OCI-LY3 (cell line): ENCODE data around the gene CYP4X1.
"Not testable (repeated sequence)": the region's sequence is repeated elsewhere in the genome, so short reads cannot be mapped to it uniquely, and the experiment has no call there.

Experiments
- CTCF ChIP-seq: fragments of 200-600, 300-600 bp; sonication (generic); IDR thresholded peaks from 2 replicates; pipeline ENCODE4 v1.5.1; 2014; ENCODE audit warnings: antibody characterized with exemption, low read length, low read depth
- EZH2phosphoT487 ChIP-seq: fragments of 200-600 bp; shearing (Covaris generic); IDR thresholded peaks from 2 replicates; pipeline ENCODE4 v1.6.1; 2018; ENCODE audit warnings: antibody characterized with exemption, mixed run types, low read depth

- TF ChIP-seq CTCF, EZH2phosphoT487: not testable (repeated sequence)
Observed at GRCh38 chr1:46990541-46990940, 32.9 kb upstream of the CYP4X1 start.
